Measurements from ENCODE around the gene HRH1.
A peak's percentile ranks its signal among the peaks of the same experiment; 100 is the strongest.
"Not testable (repeated sequence)": the region's sequence is repeated elsewhere in the genome, so short reads cannot be mapped to it uniquely, and the experiment has no call there.

Gene HRH1

DNA sequence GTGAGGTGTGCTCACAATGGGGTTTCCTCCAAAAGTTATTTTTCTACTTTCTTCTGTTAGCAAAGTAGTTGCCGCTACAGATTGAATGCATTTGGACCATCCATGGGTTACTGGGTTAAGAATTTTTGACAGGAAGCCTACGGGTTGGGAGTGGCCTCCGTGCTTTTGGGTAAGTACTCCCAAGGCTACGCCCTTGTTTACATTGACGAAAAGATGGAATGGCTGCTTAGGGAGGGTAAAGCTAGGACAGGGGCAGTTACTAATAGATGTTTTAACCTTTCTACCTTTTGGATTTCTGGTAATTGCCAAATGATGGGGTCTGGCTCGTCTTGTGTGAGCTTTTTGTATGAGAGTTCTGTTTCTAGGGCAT is 97.5 kb downstream of the HRH1 start:
- H3K4me3 ChIP-seq (ENCODE audit: low read depth, low read length) = no peak overlapping the region
- no peak for TF ChIP-seq CTCF (IDR thresholded peaks at IDR 0.05; ENCODE audit: borderline replicate concordance, insufficient read depth, low read depth, low read length)

DNA sequence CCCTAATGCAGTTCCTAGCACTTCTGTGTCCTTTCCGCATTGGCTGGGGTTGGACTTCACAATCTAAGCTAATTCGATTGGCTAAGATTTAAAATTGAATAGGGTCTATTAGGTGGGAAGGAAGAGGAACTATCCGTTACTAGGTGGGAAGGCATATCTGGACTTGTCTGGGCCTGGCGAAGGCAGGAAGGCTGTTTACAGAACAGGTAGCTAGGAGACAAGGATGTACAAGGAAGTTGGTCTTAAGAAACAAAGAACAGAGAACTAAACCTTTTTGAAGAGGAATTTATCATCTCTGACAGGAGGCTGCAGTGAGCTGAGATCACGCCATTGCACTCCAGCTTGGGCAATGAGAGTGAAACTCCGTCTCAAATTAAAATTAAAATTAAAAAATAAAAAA is 100.6 kb downstream of the HRH1 start:
- H3K4me3 ChIP-seq (ENCODE audit: low read depth, low read length) = no peak overlapping the region
- TF ChIP-seq CTCF (IDR thresholded peaks at IDR 0.05; ENCODE audit: borderline replicate concordance, insufficient read depth, low read depth, low read length) = no peak

DNA sequence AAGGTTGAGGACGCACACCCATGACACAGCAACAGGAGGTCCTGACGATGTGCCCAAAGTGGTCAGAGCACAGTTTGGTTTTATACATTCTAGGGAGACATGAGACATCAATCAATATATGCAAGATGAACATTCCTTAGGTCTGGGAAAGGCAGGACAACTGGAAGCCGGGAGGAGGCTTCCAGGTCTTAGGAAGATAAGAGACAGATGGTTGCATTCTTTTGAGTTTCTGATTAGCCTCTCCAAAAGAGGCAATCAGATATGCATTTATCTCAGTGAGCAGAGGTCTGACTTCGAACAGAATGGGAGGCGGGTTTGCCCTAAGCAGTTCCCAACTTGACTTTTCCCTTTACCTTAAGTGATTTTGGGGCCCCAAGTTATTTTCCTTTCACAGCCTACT is 101.2 kb downstream of the HRH1 start:
- H3K4me3 ChIP-seq (ENCODE audit: low read depth, low read length) = not testable (repeated sequence)

GRCh38 chr3:11258958-11259357 is 104.7 kb downstream of the HRH1 start:
- TF ChIP-seq CTCF (IDR thresholded peaks at IDR 0.05; ENCODE audit: borderline replicate concordance, insufficient read depth, low read depth, low read length) = no peak
- no peak overlapping the region for H3K4me3 ChIP-seq (ENCODE audit: low read depth, low read length)

DNA sequence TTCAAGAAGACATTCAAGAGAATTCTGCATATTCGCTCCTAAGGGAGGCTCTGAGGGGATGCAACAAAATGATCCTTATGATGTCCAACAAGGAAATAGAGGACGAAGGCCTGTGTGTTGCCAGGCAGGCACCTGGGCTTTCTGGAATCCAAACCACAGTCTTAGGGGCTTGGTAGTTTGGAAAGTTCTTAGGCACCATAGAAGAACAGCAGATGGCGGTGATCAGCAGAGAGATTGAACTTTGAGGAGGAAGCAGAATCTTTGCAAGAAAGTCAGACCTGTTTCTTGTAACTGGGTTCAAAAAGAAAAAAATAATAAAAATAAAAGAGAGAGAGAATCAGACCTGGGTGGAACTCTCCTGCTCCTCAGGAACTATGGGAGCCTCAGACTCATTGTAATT is 106.2 kb downstream of the HRH1 start:
- TF ChIP-seq CTCF (IDR thresholded peaks at IDR 0.05; ENCODE audit: borderline replicate concordance, insufficient read depth, low read depth, low read length) = no peak

GRCh38 chr3:11269007-11269406 is 114.7 kb downstream of the HRH1 start:
- no peak overlapping the region for H3K4me3 ChIP-seq (ENCODE audit: low read depth, low read length)
- TF ChIP-seq CTCF (IDR thresholded peaks at IDR 0.05; ENCODE audit: borderline replicate concordance, insufficient read depth, low read depth, low read length) = no peak

More for the DNA sequence above, 106.2 kb downstream of the HRH1 start:
- H3K4me3 ChIP-seq (ENCODE audit: low read depth, low read length) = no peak overlapping the region

DNA sequence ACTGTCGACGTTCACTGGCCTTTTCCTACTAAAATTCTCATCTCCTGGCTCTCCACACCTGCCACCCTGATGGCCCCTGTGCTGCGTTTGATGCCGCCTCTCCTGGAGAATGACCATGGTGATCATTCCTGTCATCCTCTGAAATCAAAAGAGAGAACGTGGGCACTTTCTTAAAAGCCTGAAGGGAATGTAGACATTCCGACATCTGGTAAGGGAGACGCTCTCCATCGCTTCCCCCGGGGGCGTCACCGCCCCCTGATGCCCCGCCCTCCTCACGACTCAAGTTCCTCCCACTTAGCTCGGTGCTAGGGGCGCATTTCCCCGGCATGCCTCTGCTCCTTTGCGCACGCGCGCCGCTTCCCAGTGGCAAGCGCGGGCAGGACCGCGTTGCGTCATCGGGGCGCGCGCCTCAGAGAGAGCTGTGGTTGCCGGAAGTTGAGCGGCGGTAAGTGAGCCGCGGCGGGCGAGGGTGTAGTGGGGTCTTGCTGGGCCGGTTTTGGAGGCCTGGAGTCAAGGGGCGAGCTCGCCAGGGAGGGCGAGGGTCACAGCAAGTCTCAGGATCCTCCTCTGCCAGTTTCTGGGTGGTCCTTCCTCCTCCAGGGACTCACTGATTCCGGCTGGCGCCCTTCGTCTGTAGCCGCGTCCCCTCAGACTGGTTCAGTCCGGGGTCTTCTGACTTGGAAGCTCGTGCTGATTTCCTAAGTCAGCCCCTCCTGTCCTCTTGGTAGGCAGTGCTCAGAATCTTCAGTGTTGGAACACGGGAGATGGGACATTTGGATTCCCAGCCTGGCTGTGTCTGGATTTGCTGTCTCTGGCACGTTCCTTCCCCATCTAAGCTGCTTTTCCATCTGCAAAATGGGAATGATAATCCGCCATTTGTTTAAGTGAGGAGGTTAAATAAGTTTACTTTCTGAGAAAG is 118.0 kb downstream of the HRH1 start, which contains the start of gene ATG7:
Gene ATG7 (plus strand): TSS at position 412 of the 919 bp plus-strand sequence. CDS start 26,299 bp downstream, outside the sequence.
- no peak for TF ChIP-seq CTCF (IDR thresholded peaks at IDR 0.05; ENCODE audit: borderline replicate concordance, insufficient read depth, low read depth, low read length)
- peak within 1 kb of the TSS; percentile 82 for H3K4me3 ChIP-seq (ENCODE audit: low read depth, low read length)

All from GM12875 (cell line).